ENCODE measurements around the gene CD248.
"Not testable (repeated sequence)": the region's sequence is repeated elsewhere in the genome, so short reads cannot be mapped to it uniquely, and the experiment has no call there.

The CD248 gene

DNA sequence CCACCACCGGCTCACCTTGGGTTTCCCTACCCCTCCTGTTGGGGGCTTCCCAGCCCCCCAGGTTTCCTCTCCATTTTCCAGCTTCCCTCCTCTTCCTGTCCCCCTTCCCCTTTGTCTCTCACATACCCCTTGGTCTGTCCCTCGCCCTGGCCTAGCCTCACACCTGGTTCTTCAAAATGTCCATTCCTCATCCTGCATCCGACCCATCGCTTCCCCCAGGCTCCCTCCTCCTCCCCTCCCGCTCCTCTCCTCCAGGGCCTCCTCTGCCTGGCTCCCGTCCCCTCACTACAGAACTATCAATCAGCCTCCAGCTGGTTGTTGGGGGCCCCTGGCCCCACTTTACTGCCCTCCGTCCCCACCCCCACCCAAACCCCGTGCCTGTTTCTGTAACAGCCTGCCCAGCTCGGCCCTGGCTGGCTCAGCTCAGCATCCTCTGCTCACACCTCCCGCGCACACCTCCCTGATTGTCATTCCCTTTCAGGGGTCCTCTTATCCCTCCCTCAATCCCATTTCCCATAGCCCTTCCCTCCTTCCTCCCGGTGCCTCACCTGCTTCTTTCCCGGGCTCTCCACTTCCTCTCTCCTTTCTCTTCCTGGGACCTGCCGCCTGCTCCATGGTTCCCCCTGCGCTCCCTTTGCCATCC lies 37.6 kb downstream of the CD248 start:
- Histone ChIP-seq H3K27ac (ENCODE audit: insufficient read depth in 1 of 2, low read depth in 1 of 2, low read length in 2 of 2, poor library complexity in 1 of 2, severe bottlenecking in 2 of 2) (no peak overlapping the region), H3K27me3 (replicated peaks in 2 of 5; ENCODE audit: control insufficient read depth in 4 of 5, insufficient read depth in 5 of 5, low read length in 4 of 5) (peaks cover 0 to 18% (median 15%) of the 10 kb centered on the region in 5 experiments), H3K4me3 (ENCODE audit: control insufficient read depth in 1 of 7, extremely low read depth in 1 of 7, insufficient read depth in 4 of 7, low read depth in 2 of 7, low read length in 6 of 7) (no peak overlapping the region), H3K9me3 (ENCODE audit: control extremely low read depth in 1 of 5, control insufficient read depth in 4 of 5, insufficient read depth in 2 of 5, low read depth in 1 of 5, low read length in 4 of 5) (no peaks in the 10 kb centered on the region), H3K4me1 (ENCODE audit: control extremely low read depth in 1 of 4, control insufficient read depth in 4 of 4, insufficient read depth in 4 of 4, low read length in 3 of 4) (peaks cover 0 to 40% (median 32%) of the 10 kb centered on the region in 4 experiments), H3K36me3 (ENCODE audit: control insufficient read depth in 4 of 4, insufficient read depth in 4 of 4, low read length in 3 of 4) (peaks cover 5 to 25% (median 19%) of the 10 kb centered on the region in 4 experiments)
- CTCF ChIA-PET, result interaction anchor here (1.2 to 11.6 kb wide), 5 partner anchors 10 to 57 kb away, joined by 3 to 100 read pairs (median 6); partner anchors contain the start of genes RAB1B and YIF1A
- no peak for DNase-seq
- WGBS (ENCODE audit: insufficient coverage), result 89% methylated on average over 15 of the region's 15 CpGs
- POLR2A ChIA-PET, result interaction anchor here (0.7 to 1.1 kb wide), 2 partner anchors 10 kb away, joined by 3 to 6 read pairs; partner anchors contain the start of genes RAB1B and YIF1A

DNA sequence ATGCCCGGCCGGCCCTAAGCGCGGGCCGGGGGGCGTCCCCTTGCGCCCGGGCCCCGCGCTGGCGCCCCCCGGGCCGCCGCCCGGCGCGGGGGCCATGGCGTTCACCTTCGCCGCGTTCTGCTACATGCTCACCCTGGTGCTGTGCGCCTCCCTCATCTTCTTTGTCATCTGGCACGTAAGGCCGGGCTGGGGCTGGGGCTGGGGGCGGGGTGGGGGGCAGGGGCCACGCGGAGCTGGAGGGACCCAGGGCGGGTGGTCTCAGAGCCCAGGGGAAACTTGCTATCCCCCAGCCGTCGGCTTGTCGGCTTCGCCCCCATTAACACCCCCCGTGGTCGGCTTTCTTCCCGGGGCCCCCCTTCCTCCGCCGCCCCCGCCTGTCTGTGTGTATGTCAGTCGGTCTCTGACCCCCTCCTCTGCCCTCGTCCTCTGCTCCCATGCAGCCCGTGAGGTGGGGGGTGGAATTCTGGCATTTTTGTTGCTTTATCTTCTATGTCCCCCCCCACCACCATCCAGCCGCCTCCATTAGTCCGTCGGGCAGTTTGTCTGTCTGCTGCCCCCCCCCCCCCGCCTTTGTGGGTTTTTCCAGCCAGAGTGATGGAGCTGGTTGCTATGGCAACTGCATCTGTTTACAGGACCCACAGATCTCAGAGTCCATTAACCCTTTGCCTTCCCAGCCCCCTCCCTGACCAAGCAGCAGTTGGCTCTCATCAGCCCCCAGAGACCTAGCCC lies 38.3 kb downstream of the CD248 start:
- peaks cover 6 to 31% (median 24%) of the 10 kb centered on the region in 4 experiments for H3K36me3 ChIP-seq (ENCODE audit: control insufficient read depth in 4 of 4, insufficient read depth in 4 of 4, low read length in 3 of 4)
- ChIA-PET POLR2A (interaction anchor here (0.7 to 1.1 kb wide), 2 partner anchors 10 to 11 kb away, joined by 3 to 6 read pairs; partner anchors contain the start of genes RAB1B and YIF1A), CTCF (interaction anchor here (1.2 to 11.6 kb wide), 3 partner anchors 10 to 56 kb away, joined by 3 to 100 read pairs (median 36); partner anchors contain the start of gene RAB1B)
- WGBS (ENCODE audit: insufficient coverage), result under 1% methylated on average over 29 of the region's 45 CpGs
- peaks cover 0 to 18% (median 15%) of the 10 kb centered on the region in 5 experiments for H3K27me3 ChIP-seq (replicated peaks in 2 of 5; ENCODE audit: control insufficient read depth in 4 of 5, insufficient read depth in 5 of 5, low read length in 4 of 5)
- no peak overlapping the region for H3K27ac ChIP-seq (ENCODE audit: insufficient read depth in 1 of 2, low read depth in 1 of 2, low read length in 2 of 2, poor library complexity in 1 of 2, severe bottlenecking in 2 of 2)
- peak in 2 of 3 donors; percentile 52 to 53 for DNase-seq
- no peaks in the 10 kb centered on the region for H3K9me3 ChIP-seq (ENCODE audit: control extremely low read depth in 1 of 5, control insufficient read depth in 4 of 5, insufficient read depth in 2 of 5, low read depth in 1 of 5, low read length in 4 of 5)
- peak overlapping the region in 1 of 7 experiments; percentile 58 for H3K4me3 ChIP-seq (ENCODE audit: control insufficient read depth in 1 of 7, extremely low read depth in 1 of 7, insufficient read depth in 4 of 7, low read depth in 2 of 7, low read length in 6 of 7)
- peaks cover 0 to 40% (median 32%) of the 10 kb centered on the region in 4 experiments for H3K4me1 ChIP-seq (ENCODE audit: control extremely low read depth in 1 of 4, control insufficient read depth in 4 of 4, insufficient read depth in 4 of 4, low read length in 3 of 4)

DNA sequence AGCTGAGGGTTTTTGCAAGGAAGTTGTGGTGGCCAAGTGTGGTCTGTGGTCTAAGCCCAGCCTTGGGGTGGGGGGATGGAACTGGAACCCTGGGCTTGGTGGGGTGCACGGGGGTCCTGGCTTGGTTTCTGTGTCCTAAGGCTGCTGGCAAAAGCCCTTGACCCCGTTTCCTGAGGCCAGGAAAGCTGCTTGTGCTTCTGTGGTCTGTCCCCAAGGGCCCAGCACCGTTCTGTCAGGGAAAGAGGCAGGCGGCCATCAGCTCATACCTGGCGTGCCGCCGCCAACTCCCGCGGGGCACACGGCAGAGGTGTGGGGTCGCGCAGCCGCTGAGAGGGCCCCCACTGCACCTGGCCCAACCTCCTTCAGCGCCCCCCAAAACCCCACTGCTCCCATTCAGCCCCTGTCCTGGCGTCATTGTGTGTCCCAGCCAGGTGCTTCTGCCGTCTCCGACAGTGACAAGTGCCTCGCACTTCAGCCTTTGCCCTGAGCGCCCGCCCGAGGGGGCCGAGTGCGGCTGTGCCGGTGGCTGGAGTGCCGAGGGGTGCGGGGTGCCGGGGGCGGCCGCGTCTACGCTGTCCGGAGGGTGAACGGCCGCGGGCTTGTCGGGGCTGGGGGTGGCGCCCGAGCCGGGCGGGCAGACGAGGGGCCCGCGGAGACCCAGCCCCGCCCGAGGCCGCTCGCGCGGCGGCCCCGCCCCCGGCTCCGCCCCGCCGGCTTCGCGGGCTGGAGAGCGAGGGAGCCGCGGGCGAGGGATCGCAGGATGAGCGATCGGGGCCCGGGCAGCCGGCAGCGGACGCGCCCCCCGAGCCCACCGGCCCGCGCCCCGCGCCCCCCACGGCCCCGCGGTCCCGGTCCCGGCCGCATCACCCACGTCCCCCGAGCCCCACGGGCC lies 39.1 kb downstream of the CD248 start, which contains the start of gene CNIH2:
Gene CNIH2 (plus strand): TSS at position 705 of the 892 bp plus-strand sequence. CDS start 282 bp downstream, outside the sequence.
- DNase-seq, result peak in 2 of 3 donors; percentile 72 to 75
- under 1% methylated on average over 66 of the region's 84 CpGs for WGBS (ENCODE audit: insufficient coverage)
- CTCF ChIA-PET, result interaction anchor here (0.6 to 1.3 kb wide), 5 partner anchors 9 to 99 kb away, joined by 3 to 4 read pairs (median 3); partner anchors contain the start of genes CD248 and RAB1B
- Histone ChIP-seq H3K36me3 (ENCODE audit: control insufficient read depth in 4 of 4, insufficient read depth in 4 of 4, low read length in 3 of 4) (peaks cover 13 to 39% (median 32%) of the 10 kb centered on the region in 4 experiments), H3K27ac (ENCODE audit: insufficient read depth in 1 of 2, low read depth in 1 of 2, low read length in 2 of 2, poor library complexity in 1 of 2, severe bottlenecking in 2 of 2) (no peak within 1 kb of the TSS), H3K27me3 (replicated peaks in 2 of 5; ENCODE audit: control insufficient read depth in 4 of 5, insufficient read depth in 5 of 5, low read length in 4 of 5) (peaks cover 0 to 18% (median 15%) of the 10 kb centered on the region in 5 experiments), H3K4me3 (ENCODE audit: control insufficient read depth in 1 of 7, extremely low read depth in 1 of 7, insufficient read depth in 4 of 7, low read depth in 2 of 7, low read length in 6 of 7) (peak within 1 kb of the TSS in 4 of 7 experiments; percentile 33 to 58 (median 44)), H3K9me3 (ENCODE audit: control extremely low read depth in 1 of 5, control insufficient read depth in 4 of 5, insufficient read depth in 2 of 5, low read depth in 1 of 5, low read length in 4 of 5) (no peaks in the 10 kb centered on the region), H3K4me1 (ENCODE audit: control extremely low read depth in 1 of 4, control insufficient read depth in 4 of 4, insufficient read depth in 4 of 4, low read length in 3 of 4) (peaks cover 0 to 36% (median 30%) of the 10 kb centered on the region in 4 experiments)
- POLR2A ChIA-PET, result interaction anchor here (0.8 kb wide), 1 partner anchor 10 kb away, joined by 4 read pairs; no protein-coding TSS in a partner anchor

DNA sequence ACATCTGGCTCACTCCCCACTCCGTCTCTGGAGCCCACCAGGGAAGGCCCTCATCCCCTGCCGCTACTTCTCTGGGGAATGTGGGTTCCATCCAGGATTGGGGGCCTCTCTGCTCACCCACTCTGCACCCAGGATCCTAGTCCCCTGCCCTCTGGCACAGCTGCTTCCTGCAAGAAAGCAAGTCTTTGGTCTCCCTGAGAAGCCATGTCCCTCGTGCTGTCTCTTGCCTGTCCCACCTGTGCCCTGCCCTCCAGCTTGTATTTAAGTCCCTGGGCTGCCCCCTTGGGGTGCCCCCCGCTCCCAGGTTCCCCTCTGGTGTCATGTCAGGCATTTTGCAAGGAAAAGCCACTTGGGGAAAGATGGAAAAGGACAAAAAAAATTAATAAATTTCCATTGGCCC lies 39.8 kb downstream of the CD248 start:
- DNase-seq, result peak in 1 of 3 donors; percentile 37
- Histone ChIP-seq H3K4me3 (ENCODE audit: control insufficient read depth in 1 of 7, extremely low read depth in 1 of 7, insufficient read depth in 4 of 7, low read depth in 2 of 7, low read length in 6 of 7) (peak overlapping the region in 1 of 7 experiments; percentile 58), H3K4me1 (ENCODE audit: control extremely low read depth in 1 of 4, control insufficient read depth in 4 of 4, insufficient read depth in 4 of 4, low read length in 3 of 4) (peaks cover 0 to 33% (median 26%) of the 10 kb centered on the region in 4 experiments), H3K27me3 (replicated peaks in 2 of 5; ENCODE audit: control insufficient read depth in 4 of 5, insufficient read depth in 5 of 5, low read length in 4 of 5) (peaks cover 0 to 18% (median 15%) of the 10 kb centered on the region in 5 experiments), H3K36me3 (ENCODE audit: control insufficient read depth in 4 of 4, insufficient read depth in 4 of 4, low read length in 3 of 4) (peaks cover 17 to 45% (median 38%) of the 10 kb centered on the region in 4 experiments)
- H3K27ac ChIP-seq (ENCODE audit: insufficient read depth in 1 of 2, low read depth in 1 of 2, low read length in 2 of 2, poor library complexity in 1 of 2, severe bottlenecking in 2 of 2); H3K9me3 ChIP-seq (ENCODE audit: control extremely low read depth in 1 of 5, control insufficient read depth in 4 of 5, insufficient read depth in 2 of 5, low read depth in 1 of 5, low read length in 4 of 5): not testable (repeated sequence)
- WGBS (ENCODE audit: insufficient coverage), result 8% methylated on average over 3 of the region's 4 CpGs
- ChIA-PET POLR2A (interaction anchor here (0.8 kb wide), 1 partner anchor 9 kb away, joined by 4 read pairs; no protein-coding TSS in a partner anchor), CTCF (interaction anchor here (0.6 to 1.3 kb wide), 5 partner anchors 9 to 100 kb away, joined by 3 to 4 read pairs (median 3); partner anchors contain the start of genes CD248 and RAB1B)

DNA sequence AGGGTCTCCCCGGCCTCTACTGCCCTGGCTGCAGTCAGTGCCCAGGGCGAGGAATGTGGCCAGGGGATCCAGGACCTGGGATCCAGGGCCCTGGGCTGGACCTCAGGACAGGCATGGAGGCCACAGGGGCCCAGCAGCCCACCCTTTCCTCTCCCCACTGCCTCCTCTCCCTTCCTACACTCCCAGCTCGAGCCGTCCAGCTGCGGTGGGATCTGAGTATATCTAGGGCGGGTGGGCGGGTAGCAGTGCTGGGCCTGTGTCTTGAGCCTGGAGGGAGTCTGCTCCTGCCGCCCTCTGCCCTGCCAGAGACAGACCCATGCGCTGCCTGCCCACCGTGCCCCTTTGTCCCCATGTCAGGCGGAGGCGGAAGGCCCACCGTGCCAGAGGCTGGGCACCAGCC lies 40.2 kb downstream of the CD248 start:
- DNase-seq; POLR2A ChIA-PET; H3K4me3 ChIP-seq (ENCODE audit: control insufficient read depth in 1 of 7, extremely low read depth in 1 of 7, insufficient read depth in 4 of 7, low read depth in 2 of 7, low read length in 6 of 7); H3K27ac ChIP-seq (ENCODE audit: insufficient read depth in 1 of 2, low read depth in 1 of 2, low read length in 2 of 2, poor library complexity in 1 of 2, severe bottlenecking in 2 of 2); H3K9me3 ChIP-seq (ENCODE audit: control extremely low read depth in 1 of 5, control insufficient read depth in 4 of 5, insufficient read depth in 2 of 5, low read depth in 1 of 5, low read length in 4 of 5): not testable (repeated sequence)
- Histone ChIP-seq H3K4me1 (ENCODE audit: control extremely low read depth in 1 of 4, control insufficient read depth in 4 of 4, insufficient read depth in 4 of 4, low read length in 3 of 4) (peaks cover 0 to 28% (median 22%) of the 10 kb centered on the region in 4 experiments), H3K27me3 (replicated peaks in 2 of 5; ENCODE audit: control insufficient read depth in 4 of 5, insufficient read depth in 5 of 5, low read length in 4 of 5) (peaks cover 0 to 18% (median 15%) of the 10 kb centered on the region in 5 experiments), H3K36me3 (ENCODE audit: control insufficient read depth in 4 of 4, insufficient read depth in 4 of 4, low read length in 3 of 4) (peaks cover 19 to 50% (median 41%) of the 10 kb centered on the region in 4 experiments)
- CTCF ChIA-PET, result interaction anchor here (0.6 to 1.3 kb wide), 4 partner anchors 8 to 100 kb away, joined by 3 to 4 read pairs (median 3); partner anchors contain the start of genes CD248 and RAB1B
- WGBS (ENCODE audit: insufficient coverage), result 78% methylated on average over 13 of the region's 13 CpGs

DNA sequence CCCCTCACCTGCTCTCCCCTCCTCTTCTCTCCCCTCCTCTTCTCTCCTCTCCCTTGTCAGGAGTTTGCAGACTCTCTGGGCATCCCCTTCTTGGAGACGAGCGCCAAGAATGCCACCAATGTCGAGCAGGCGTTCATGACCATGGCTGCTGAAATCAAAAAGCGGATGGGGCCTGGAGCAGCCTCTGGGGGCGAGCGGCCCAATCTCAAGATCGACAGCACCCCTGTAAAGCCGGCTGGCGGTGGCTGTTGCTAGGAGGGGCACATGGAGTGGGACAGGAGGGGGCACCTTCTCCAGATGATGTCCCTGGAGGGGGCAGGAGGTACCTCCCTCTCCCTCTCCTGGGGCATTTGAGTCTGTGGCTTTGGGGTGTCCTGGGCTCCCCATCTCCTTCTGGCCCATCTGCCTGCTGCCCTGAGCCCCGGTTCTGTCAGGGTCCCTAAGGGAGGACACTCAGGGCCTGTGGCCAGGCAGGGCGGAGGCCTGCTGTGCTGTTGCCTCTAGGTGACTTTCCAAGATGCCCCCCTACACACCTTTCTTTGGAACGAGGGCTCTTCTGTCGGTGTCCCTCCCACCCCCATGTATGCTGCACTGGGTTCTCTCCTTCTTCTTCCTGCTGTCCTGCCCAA lies 40.7 kb downstream of the CD248 start:
- no peak overlapping the region for H3K27ac ChIP-seq (ENCODE audit: insufficient read depth in 1 of 2, low read depth in 1 of 2, low read length in 2 of 2, poor library complexity in 1 of 2, severe bottlenecking in 2 of 2)
- no peak overlapping the region for H3K4me3 ChIP-seq (ENCODE audit: control insufficient read depth in 1 of 7, extremely low read depth in 1 of 7, insufficient read depth in 4 of 7, low read depth in 2 of 7, low read length in 6 of 7)
- POLR2A ChIA-PET, result no interaction called here
- DNase-seq, result no peak
- no peaks in the 10 kb centered on the region for H3K9me3 ChIP-seq (ENCODE audit: control extremely low read depth in 1 of 5, control insufficient read depth in 4 of 5, insufficient read depth in 2 of 5, low read depth in 1 of 5, low read length in 4 of 5)
- CTCF ChIA-PET, result no interaction called here
- peaks cover 19 to 52% (median 42%) of the 10 kb centered on the region in 4 experiments for H3K36me3 ChIP-seq (ENCODE audit: control insufficient read depth in 4 of 4, insufficient read depth in 4 of 4, low read length in 3 of 4)
- 97% methylated on average over 12 of the region's 14 CpGs for WGBS (ENCODE audit: insufficient coverage)
- peaks cover 0 to 27% (median 21%) of the 10 kb centered on the region in 4 experiments for H3K4me1 ChIP-seq (ENCODE audit: control extremely low read depth in 1 of 4, control insufficient read depth in 4 of 4, insufficient read depth in 4 of 4, low read length in 3 of 4)
- H3K27me3 ChIP-seq (replicated peaks in 2 of 5; ENCODE audit: control insufficient read depth in 4 of 5, insufficient read depth in 5 of 5, low read length in 4 of 5), result peaks cover 0 to 18% (median 15%) of the 10 kb centered on the region in 5 experiments

Data from common myeloid progenitor, CD34-positive (primary cell).